Left kidney (tissue), 2 donors: ENCODE data around the gene TTC34. TPM values are rescaled to one million over a fixed set of nuclear protein-coding genes. Genes with fewer than 3 reads are reported as not detected.
"Not testable (repeated sequence)": the region's sequence is repeated elsewhere in the genome, so short reads cannot be mapped to it uniquely, and the experiment has no call there.

Source experiments
- DNase-seq: peaks from one replicate; pipeline ENCODE4 v3.0.0-alpha.2; 2013
- polyA plus RNA-seq: library from polyadenylated mRNA; unstranded; fragments of 120-200 nt; gene quantifications from one replicate; pipeline ENCODE4 v1.2.1, GENCODE V29; 2013; ENCODE audit not compliant: insufficient read length

Gene TTC34
- polyA plus RNA-seq, 1 donor: 1.3 TPM

GRCh38 chr1:2775333-2775732 lies 26.2 kb downstream of the TTC34 start:
- not testable (repeated sequence) for DNase-seq

DNA sequence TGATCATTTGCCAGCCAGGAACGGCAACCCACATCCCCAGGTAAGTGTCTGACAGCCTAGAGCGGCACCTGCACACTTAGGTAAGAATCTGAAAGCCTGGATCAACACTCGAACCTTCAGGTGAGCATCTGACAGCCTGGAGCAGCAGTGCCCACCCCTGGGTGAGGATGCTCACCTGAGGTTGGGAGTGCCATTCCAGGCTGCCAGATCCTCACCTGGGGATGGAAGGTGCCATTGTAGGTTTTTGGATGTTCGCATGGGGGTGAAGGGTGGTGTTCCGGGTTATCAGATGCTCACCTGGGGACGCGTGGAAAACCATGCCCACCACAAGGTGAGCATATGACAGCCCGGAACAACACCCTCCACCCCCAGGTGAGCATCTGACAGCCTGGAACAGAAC lies 33.4 kb downstream of the TTC34 start:
- not testable (repeated sequence) for DNase-seq

- not testable (repeated sequence) for DNase-seq
Observed at GRCh38 chr1:2759433-2759832, 42.1 kb downstream of the TTC34 start.

GRCh38 chr1:2757519-2757918 lies 44.0 kb downstream of the TTC34 start:
- DNase-seq: not testable (repeated sequence)

- DNase-seq: not testable (repeated sequence)
Observed at GRCh38 chr1:2755426-2755825, 46.1 kb downstream of the TTC34 start.

DNA sequence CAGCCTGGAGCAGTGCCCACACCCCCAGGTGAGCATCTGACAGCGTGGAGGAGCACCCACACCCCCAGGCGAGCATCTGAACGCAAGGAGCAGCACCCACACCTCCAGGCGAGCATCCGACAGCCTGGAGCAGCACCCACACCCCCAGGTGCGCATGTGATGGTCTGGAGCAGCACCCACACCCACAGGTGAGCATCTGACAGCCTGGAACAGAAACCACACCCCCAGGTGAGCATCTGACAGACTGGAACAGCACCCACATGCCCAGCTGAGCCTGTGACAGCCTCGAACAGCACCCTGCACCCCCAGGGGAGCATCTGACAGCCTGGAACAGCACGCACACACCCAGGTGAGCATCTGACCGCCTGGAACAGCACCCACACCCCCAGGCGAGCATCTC lies 46.9 kb downstream of the TTC34 start:
- DNase-seq: not testable (repeated sequence)

DNA sequence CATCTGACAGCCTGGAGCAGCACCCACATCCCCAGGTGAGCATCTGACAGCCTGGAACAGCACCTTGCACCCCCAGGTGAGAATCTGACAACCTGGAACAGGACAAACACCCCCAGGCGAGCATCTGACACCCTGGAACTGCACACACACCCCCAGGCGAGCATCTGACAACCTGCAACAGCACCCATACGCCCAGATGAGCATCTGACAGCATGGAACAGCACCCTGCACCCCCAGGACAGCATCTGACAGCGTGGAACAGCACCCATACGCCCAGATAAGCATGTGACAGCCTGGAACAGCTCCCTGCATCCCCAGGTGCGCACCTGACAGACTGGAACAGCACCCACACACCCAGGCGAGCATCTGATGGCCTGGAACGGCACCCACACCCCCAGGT lies 49.0 kb downstream of the TTC34 start:
- not testable (repeated sequence) for DNase-seq

DNA sequence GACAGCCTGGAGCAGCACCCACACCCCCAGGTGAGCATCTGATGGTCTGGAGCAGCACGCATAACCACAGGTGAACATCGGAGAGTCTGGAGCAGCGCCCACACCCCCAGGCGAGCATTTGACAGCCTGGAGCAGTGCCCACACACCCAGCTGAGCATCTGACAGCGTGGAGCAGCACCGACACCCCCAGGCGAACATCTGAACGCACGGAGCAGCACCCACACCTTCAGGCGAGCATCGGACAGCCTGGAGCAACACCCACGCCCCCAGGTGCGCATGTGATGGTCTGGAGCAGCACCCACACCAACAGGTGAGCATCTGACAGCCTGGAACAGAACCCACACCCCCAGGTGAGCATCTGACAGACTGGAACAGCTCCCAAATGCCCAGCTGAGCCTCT lies 49.6 kb downstream of the TTC34 start:
- not testable (repeated sequence) for DNase-seq

DNA sequence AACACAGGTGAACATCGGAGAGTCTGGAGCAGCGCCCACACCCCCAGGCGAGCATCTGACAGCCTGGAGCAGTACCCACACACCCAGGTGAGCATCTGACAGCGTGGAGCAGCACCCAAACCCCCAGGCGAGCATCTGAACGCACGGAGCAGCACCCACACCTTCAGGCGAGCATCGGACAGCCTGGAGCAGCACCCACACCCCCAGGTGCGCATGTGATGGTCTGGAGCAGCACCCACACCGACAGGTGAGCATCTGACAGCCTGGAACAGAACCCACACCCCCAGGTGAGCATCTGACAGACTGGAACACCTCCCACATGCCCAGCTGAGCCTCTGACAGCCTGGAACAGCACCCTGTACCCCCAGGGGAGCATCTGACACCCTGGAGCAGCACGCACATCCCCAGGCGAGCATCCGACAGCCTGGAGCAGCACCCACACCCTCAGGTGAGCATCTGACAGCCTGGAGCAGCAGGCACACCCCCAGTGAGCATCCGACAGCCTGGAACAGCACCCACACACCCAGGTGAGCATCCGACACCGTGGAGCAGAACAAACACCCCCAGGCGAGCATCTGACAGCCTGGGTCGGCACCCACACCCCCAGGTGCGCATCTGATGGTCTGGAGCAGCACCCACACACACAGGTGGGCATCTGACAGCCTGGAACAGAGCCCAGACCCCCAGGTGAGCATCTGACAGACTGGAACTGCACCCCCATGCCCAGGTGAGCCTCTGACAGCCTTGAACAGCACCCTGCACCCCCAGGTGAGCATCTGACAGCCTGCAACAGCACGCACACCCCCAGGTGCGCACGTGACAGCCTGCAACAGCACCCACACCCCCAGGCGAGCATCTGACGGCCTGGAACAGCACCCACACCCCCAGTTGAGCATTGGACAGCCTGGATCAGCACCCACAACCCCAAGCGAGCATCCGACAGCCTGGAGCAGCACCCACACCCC lies 50.4 kb downstream of the TTC34 start:
- not testable (repeated sequence) for DNase-seq

- DNase-seq: not testable (repeated sequence)
Observed at GRCh38 chr1:2750041-2750680, 51.3 kb downstream of the TTC34 start.

DNA sequence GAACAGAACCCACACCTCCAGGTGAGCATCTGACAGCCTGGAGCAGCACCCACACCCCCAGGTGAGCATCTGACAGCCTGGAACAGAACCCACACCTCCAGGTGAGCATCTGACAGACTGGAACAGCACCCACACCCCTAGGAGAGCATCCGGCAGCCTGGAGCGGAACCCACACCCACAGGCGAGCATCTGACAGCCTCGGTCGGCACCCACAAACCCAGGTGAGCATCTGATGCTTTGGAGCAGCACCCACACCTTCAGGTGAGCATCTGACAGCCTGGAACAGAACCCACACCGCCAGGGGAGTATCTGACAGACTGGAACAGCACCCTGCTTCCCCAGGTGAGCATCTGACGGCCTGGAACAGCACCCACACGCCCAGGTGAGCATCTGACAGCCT lies 52.9 kb downstream of the TTC34 start:
- DNase-seq: not testable (repeated sequence)

GRCh38 chr1:2694796-2695195 lies 106.7 kb downstream of the TTC34 start:
- not testable (repeated sequence) for DNase-seq

GRCh38 chr1:2690180-2690579 lies 111.3 kb downstream of the TTC34 start:
- not testable (repeated sequence) for DNase-seq

GRCh38 chr1:2688336-2688665 lies 113.2 kb downstream of the TTC34 start:
- DNase-seq: not testable (repeated sequence)

DNA sequence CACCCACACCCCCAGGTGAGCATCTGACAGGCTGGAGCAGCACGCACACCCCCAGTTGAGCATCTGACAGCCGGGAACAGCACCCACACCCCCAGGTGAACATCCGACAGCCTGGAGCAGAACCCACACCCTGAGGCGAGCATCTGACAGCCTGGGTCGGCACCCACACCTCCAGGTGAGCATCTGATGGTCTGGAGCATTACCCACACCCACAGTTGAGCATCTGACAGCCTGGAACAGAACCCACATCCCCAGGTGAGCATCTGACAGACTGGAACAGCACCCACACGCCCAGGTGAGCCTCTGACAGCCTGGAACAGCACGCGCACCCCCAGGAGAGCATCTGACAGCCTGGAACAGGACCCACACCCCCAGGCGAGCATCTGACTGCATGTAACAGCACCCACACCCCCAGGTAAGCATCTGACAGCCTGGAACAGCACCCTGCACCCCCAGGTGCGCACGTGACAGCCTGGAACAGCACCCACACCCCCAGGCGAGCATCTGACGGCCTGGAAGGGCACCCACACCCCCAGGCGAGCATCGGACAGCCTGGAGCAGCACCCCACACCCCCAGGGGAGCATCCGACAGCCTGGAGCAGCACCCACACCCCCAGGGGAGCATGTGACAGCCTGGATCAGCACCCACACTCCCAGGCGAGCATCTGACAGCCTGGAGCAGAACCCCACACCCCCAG lies 113.7 kb downstream of the TTC34 start:
- not testable (repeated sequence) for DNase-seq

DNA sequence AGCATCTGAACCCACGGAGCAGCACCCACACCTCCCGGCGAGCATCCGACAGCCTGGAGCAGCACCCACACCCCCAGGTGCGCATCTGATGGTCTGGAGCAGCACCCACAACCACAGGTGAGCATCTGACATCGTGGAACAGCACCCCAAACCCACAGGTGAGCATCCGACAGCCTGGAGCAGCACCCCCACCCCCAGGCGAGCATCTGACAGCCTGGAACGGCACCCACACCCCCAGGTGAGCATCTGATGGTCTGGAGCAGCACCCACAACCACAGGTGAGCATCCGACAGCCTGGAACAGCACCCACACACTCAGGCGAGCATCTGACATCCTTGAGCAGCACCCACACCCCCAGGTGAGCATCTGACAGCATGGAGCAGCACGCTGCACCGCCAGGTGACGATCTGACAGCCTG lies 114.3 kb downstream of the TTC34 start:
- not testable (repeated sequence) for DNase-seq

DNA sequence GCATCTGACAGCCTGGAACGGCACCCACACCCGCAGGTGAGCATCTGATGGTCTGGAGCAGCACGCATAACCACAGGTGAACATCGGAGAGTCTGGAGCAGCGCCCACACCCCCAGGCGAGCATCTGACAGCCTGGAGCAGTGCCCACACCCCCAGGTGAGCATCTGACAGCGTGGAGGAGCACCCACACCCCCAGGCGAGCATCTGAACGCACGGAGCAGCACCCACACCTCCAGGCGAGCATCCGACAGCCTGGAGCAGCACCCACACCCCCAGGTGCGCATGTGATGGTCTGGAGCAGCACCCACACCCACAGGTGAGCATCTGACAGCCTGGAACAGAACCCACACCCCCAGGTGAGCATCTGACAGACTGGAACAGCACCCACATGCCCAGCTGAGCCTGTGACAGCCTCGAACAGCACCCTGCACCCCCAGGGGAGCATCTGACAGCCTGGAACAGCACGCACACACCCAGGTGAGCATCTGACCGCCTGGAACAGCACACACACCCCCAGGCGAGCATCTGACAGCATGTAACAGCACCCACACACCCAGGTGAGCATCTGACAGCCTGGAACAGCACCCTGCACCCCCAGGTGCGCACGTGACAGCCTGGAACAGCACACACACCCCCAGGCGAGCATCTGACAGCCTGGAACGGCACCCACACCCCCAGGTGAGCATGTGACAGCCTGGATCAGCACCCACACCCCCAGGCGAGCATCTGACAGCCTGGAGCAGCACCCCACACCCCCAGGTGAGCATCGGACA lies 115.2 kb downstream of the TTC34 start:
- not testable (repeated sequence) for DNase-seq

GRCh38 chr1:2685671-2686070 lies 115.8 kb downstream of the TTC34 start:
- DNase-seq: not testable (repeated sequence)

DNA sequence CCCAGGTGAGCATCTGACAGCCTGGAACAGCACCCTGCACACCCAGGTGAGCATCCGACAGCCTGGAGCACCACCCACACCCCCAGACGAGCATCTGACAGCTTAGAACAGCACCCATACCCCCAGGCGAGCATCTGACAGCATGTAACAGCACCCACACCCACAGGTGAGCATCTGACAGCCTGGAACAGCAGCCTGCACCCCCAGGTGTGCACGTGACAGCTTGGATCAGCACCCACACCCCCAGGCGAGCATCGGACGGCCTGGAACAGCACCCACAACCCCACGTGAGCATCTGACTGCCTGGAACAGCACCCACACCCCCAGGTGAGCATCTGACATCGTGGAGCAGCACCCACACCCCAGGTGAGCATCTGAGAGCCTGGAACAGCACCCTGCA lies 116.6 kb downstream of the TTC34 start:
- DNase-seq: not testable (repeated sequence)

DNA sequence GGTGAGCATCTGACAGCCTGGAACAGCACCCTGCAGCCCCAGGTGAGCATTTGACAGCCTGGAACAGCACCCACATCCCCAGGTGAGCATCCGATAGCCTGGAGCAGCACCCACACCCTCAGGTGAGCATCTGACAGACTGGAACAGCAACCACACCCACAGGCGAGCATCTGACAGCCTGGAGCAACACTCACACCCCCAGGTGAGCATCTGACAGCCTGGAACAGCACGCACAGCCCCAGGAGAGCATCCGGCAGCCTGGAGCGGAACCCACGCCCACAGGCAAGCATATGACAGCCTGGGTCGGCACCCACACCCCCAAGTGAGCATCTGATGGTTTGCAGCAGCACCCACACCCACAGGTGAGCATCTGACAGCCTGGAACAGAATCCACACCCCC lies 117.5 kb downstream of the TTC34 start:
- DNase-seq: not testable (repeated sequence)

- DNase-seq: not testable (repeated sequence)
Observed at GRCh38 chr1:2683321-2683741, 118.2 kb downstream of the TTC34 start.

GRCh38 chr1:2682879-2683278 lies 118.6 kb downstream of the TTC34 start:
- DNase-seq: not testable (repeated sequence)
